ENCODE measurements around the gene THSD1. TPM values are rescaled to one million over a fixed set of nuclear protein-coding genes. Genes with fewer than 3 reads are reported as not detected.
"Not testable (repeated sequence)": the region's sequence is repeated elsewhere in the genome, so short reads cannot be mapped to it uniquely, and the experiment has no call there.

The THSD1 gene
- total RNA-seq, 1 donor = 9.9 TPM

DNA sequence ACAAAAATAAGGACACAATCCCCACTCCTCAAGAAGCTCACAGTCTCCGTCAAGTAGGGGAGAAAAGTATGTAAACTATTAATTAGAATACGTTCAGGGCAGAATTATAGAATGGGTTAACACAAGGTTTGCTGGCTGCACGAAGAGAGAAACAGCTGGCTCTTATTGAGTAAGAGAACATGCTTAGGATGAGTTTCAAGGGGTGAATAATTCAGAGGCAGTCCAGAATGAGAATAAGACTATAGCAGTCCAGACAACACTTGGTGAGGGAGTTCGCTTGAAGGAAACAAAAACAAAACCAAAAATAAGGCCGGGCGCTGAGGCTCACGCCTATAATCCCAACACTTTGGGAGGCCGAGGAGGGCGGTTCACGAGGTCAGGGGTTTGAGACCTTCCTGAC lies 61.9 kb downstream of the THSD1 start:
- H3K4me3 ChIP-seq (ENCODE audit: low read depth, low read length) = no peak overlapping the region
- no peak for TF ChIP-seq CTCF (IDR thresholded peaks at IDR 0.05; ENCODE audit: insufficient read depth, low read depth, low read length)
- no peak for DNase-seq (ENCODE audit: low read depth)

GRCh38 chr13:52342203-52342602 lies 63.8 kb downstream of the THSD1 start:
- H3K4me3 ChIP-seq (ENCODE audit: low read depth, low read length); DNase-seq (ENCODE audit: low read depth): not testable (repeated sequence)

- not testable (repeated sequence) for H3K4me3 ChIP-seq (ENCODE audit: low read depth, low read length); DNase-seq (ENCODE audit: low read depth)
These were observed 68.0 kb downstream of the THSD1 start for GRCh38 chr13:52337828-52338455.

GRCh38 chr13:52334107-52334506 lies 71.9 kb downstream of the THSD1 start:
- not testable (repeated sequence) for H3K4me3 ChIP-seq (ENCODE audit: low read depth, low read length); DNase-seq (ENCODE audit: low read depth)

DNA sequence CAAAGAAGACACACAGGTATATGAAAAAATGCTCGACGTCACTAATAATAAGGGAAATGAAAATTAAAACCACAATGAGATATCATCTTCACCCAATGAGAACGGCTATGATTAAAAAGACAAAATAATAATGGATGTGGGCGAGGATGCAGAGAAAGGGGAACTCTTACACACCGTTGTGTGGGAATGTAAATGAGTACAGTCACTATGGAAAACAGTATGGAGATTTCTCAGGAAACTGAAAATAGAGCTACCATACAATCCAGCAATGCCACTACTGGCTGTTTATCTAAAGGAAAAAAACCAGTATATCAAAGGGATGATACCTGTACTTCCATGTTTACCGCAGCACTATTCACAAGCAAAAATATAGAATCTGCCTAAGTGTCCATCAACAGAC lies 74.1 kb downstream of the THSD1 start:
- not testable (repeated sequence) for DNase-seq (ENCODE audit: low read depth)

More for the DNA sequence above, 74.1 kb downstream of the THSD1 start:
- not testable (repeated sequence) for H3K4me3 ChIP-seq (ENCODE audit: low read depth, low read length)

Small RNA genes within 50 kb of the gene (small RNA-seq; reads per million reads assigned to genes)
- gene RNY4P24 = not detected

Other genes with a start within 250 kb of the THSD1 start
- 9.1 and 10.3 TPM in 2 replicates for gene NEK3, start 246.6 kb downstream of the THSD1 start, total RNA-seq
- 33.8 and 39.3 TPM in 2 replicates for gene VPS36, start 44.5 kb upstream of the THSD1 start, total RNA-seq
- 20.9 and 39.3 TPM in 2 replicates for gene CKAP2, start 49.3 kb upstream of the THSD1 start, total RNA-seq
- gene HNRNPA1L2, start 236.3 kb upstream of the THSD1 start, total RNA-seq = 3.0 and 3.9 TPM in 2 replicates
- 36.4 and 47.1 TPM in 2 replicates for gene SUGT1, start 246.7 kb upstream of the THSD1 start, total RNA-seq

Measured in fibroblast of villous mesenchyme (primary cell).